ENCODE data around the gene MIOX.

MIOX gene

DNA sequence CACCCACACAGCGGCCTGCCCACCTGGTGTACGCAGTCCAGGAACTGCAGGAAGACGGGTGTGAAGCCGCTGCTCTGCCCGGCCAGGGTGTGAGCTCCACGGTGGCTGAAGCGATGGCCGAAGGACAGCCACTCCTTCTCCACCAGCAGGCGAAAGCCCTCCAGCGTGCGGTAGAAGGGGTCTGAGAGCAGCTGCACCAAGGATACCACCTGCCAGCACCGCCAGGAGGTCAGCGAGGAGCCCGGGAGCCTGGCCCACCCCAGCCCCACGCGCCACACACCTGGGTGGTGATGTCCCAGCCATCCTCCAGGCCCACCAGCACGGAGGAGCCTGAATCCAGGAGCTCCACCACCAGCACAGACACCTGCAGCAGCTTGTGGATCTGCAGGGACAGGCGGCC lies 31.5 kb upstream of the MIOX start:
- DNase-seq (ENCODE audit: low spot score) = no peak

DNA sequence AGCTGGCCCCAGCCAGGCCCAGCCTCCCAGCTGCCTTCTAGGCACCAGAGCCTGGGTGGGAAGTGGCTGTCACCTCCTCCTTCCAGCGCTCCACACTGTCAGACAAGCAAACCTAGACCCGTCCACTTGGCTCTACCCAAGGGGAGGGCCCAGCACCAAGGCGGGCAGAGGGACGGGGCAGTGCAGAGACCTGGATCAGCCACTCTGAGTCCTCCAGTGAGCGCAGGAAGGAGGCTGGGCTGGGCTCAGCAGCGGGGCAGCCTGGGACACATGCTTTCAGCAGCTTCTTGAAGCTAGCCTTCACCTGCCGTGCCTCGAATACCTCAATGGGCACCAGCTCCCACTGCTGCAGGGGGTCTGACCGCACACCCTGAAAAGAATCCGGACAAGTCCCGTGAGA lies 30.6 kb upstream of the MIOX start:
- DNase-seq (ENCODE audit: low spot score) = no peak

GRCh38 chr22:50456466-50457234 lies 30.0 kb upstream of the MIOX start:
- DNase-seq (ENCODE audit: low spot score) = no peak

DNA sequence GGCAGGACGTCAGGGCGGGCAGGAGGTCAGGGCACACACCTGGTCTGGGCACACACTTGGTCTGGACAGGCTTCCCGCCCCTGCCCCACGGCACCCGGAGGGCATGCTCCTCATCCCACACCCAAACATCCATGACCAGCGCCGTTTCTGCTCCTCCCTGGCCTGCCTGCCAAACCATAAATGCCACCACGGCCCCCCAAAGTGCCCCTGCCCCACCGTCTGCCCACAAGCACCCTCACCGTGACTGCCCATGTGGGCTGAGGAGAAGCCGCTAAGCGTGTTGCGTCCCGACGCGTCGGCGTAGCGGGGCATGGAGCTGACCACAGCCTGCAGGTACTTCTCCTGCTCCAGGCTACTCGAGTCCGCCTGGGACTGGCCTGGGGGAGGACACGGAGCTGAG lies 27.6 kb upstream of the MIOX start:
- no peak for DNase-seq (ENCODE audit: low spot score)

DNA sequence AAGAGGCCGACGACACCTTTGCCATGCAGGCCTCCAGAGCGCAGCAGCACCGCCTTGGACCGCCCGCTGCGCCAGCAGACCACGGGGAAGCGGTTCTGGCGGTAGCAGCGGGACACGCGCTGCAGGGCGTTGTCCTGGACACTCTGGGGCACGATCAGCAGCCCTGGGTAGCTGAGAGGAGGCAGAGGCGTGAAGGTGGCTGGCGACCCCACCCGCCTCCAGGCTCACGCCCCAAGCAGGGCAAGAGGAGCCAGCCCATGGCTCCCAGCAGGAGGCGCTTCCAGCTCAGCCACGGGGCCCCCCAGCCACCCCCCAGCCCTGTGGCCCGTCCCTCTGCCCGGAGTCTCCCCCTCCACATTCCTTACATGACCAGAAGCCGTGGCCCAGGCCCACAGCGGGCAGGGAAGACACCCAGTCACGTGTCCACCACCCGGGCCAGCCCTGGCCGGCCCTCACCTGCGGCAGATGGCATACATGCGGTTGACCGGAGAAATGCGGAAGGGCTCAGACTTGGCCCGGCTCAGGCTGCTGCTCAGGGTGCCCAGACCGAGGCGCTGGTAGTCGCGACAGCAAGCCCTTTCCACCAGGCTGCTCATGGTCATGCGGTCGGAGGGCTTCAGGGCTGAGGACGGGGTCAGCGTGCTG lies 27.0 kb upstream of the MIOX start:
- no peak for DNase-seq (ENCODE audit: low spot score)

DNA sequence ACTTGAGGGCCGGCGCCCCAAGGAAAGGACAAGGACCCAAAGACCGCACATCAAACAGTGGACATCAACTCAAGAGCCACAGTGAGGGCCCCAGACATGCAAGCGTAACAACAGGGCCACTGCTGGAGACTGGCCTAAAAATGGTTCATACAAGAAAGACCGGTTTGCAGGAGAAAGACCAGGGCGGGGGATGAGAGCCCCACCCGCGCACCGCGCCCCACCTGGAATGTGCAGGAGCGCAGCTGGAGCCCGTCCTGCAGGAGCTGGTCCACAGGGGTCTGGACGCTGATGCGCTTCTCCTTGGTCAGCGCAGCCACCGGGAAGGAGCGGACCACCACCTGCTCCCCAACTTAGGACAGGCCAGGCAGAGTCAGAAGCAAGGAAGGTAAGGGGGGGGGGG lies 25.7 kb upstream of the MIOX start:
- DNase-seq (ENCODE audit: low spot score) = no peak

DNA sequence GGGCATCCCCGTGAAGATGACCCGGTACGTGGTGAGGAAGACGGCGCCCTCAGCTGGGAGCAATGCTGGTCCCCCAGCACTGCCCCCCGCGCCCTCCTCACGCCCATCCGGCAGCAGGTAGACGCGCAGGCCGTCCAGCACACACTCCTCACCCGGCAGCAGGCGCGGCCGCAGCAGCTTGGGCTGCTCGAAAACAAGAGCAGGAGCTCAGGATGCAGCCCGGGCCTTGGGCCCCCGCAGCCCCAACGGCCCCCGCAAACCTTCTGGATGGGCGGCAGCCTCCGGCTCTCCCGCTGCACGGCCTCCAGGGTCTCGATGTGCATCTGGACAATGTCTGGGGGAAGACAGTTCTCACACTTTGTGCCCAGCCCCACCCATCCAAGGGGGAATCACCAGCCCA lies 25.1 kb upstream of the MIOX start:
- no peak for DNase-seq (ENCODE audit: low spot score)

DNA sequence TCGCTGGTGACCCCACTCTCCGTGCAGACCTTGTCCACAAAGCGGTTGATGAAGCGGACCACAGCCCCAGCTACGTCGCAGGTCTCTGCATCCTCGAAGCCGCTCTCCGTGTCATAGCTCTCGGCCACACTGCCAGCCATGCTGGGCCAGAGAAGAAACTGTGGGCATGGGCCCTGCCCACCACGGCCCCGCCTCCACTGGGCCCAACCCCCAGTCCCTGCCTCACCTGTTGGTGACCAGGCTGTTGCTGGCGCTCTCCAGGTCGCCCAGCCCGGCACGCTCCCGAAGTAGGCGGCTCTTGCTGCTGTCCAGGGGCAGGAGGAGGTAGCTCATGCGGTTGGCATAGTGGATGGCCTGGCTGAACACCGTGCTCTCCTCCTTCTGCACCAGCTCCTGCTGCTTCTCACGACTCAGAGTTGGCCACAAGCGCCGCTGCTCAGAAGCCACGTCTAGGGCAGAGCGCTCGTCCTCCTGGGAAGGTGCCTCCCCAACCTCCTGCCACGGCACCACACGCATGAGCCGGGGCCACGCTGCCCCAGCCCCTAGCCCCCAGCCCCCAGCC lies 24.6 kb upstream of the MIOX start:
- DNase-seq (ENCODE audit: low spot score) = no peak

GRCh38 chr22:50463188-50463900 lies 23.3 kb upstream of the MIOX start:
- DNase-seq (ENCODE audit: low spot score) = no peak

DNA sequence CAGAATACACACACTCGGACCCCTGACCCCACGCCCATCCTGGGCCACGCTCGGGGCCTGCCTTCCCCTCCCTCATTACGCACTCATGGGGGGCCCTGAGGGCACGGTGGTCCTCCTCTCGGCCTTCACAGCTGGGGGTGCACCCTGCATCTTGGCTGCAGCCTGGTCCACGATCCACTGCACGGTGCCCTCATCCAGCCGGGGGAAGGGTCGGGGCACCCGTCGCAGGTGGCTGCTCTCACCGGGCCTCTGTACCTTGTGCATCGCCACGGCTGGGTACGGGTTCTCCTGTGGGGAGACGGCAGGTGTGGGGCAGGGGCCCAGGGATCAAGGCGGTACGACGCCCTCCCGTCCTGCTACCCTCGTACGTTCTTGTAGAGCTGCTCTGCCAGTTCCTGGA lies 22.2 kb upstream of the MIOX start:
- DNase-seq (ENCODE audit: low spot score) = no peak

DNA sequence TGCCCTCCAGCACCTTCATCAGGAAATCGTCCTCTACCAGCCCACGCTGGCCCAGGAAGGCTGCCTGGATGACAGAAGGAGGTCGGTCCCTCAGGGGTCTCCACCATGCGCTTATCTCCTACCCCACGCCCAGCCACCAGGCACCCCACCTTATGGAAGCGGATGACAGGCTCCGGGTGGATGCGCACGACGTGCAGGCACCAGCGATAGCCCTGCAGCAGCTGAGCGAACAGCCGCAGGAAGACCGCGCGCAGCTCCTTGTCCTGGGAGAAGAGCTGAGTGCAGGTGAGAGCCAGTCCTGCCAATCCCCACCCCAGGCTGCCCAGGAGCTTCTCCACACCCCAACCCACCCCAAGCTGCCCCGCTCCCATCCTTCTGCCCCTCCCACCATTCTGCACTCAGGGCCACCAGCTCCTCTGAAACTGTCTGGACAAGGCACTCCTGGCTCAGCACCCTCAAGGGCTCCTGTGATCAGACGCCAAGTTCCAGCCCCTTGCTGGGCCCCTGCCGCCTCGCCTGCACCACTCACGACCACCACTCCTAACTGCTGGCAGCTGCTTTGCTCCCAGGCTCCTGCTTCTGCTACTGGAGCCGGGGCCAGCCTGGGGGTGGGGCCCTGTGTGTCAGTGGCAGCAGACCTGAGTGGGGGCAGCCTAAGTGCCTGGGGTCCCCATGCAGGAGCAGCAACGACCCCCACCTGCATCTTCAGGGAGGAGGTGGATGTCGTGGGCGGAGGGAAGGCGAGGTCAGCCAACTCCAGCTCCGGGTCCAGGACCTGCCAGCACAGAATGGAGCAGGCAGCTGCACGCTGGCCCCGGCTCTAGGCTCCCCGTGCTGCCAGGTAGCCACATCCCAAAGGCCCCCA lies 21.4 kb upstream of the MIOX start:
- no peak for DNase-seq (ENCODE audit: low spot score)

DNA sequence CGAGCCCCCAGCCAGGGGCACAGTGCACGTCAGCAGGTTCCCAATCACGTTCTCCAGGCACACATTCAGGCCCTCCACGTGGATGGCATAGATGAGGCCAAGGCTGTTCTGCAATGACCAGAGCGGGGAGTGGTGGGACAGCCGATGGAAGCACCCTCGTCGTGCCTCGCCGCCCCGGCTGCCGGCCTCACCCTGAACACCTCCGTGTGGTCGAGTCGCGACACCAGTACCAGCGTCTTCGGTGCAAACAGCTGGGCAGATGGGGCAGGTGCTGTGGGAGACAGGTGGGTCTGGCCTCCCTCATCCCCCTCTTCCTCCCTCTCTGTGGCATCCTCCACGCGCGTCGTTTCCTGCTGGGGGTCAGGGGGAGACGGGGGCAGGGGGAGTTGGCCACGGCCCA lies 19.3 kb upstream of the MIOX start:
- no peak for DNase-seq (ENCODE audit: low spot score)

DNA sequence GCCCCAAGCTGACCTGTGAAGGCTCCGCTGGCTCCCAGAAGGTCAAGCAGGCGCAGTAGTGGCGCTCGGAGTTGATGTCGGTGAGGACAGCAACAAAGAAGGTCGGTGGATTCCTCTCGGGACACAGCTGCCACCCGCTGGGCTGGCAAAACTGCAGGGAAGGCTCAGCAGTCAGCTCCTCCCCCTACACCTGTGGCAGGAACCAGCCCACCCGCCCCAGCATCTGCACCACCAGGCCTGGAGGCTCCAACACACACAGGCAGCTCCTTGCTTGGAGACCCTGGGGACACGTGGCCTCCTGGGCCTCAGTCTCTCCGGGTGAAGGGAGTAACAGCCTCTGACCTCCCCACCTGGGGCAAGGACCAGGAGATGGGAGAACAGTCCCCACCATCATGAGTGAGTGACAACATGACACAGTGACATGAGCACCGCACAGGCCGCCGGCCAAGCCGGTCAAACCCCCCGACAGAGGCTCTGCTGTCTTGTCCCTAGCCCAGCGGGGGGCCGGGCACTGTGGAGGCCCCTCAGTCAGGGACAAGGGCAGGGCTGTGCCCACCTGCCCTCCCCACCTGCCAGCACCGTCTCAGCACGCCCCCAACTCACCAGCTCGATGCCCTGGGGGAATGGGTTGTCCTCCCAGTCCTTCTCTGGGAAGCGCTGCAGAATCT lies 18.8 kb upstream of the MIOX start:
- no peak for DNase-seq (ENCODE audit: low spot score)

- no peak for DNase-seq (ENCODE audit: low spot score)
Measured at GRCh38 chr22:50468626-50469025, 18.0 kb upstream of the MIOX start.

- DNase-seq (ENCODE audit: low spot score) = no peak
Measured at GRCh38 chr22:50469377-50470305, 17.0 kb upstream of the MIOX start.

DNA sequence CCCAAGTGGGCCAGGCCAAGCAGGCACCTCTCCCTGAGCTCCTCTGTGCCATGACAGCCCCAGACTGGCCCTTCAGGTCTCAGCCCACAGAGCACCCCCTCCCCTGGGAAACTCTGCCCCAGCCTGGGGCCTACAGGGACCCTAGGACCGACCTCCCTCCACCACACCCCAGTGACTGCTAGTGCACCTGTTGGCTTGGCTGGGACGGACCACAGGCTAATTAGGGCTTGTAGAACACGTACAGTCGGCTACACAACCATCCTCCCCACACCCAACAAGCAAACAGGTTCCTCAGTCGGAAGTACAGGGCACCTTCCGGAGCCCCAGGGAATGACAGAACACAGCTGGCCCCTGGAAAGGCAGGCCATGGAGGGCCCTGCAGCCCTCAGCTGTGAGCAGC lies 16.2 kb upstream of the MIOX start:
- DNase-seq (ENCODE audit: low spot score) = no peak

- DNase-seq (ENCODE audit: low spot score) = no peak
Measured at GRCh38 chr22:50471197-50471847, 15.3 kb upstream of the MIOX start.

DNA sequence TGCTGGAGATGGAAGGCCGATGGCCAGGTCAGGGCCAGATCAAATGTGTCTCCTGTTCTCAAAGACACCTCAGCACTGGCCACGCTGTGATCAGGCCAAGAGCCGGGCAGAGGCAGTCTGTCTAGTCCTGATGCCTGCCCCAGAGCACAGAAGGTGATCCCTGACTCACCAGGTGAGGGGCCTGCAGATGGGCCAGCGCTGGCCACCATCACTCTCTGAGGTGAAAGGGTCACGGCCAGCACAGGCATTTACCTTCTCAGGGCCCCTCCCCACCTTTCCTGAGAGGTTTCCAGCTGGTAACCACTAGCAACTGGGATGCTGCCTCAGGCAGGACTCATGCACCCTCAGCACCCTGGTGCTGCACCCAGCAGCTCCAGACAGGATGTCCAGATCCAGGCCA lies 14.7 kb upstream of the MIOX start:
- DNase-seq (ENCODE audit: low spot score) = no peak

DNA sequence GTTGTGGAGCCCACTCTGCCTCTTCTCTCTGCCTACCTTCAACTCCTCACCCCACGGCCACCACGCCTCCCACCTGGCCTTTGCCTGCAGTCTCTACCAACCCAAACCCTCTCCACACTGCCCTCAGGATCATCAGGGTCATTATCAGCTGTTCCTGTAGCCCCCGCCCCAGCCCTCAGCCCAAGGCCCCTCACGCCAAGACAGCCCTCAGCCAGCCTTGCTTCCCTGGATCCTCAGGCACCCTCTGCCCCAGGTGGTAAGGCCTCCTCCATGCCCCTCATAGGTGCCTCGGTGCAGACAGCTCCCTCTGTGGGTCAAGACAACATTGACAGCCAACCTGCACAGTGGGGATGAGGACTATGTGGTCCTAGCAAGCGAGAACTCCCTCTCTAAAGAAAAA lies 13.6 kb upstream of the MIOX start:
- no peak for DNase-seq (ENCODE audit: low spot score)
